SKM-1 treated with dmso at 0.1 percent for 144 hours (cell line): ENCODE measurements around the gene BASP1.
A peak's percentile ranks its signal among the peaks of the same experiment; 100 is the strongest.
"Not testable (repeated sequence)": the region's sequence is repeated elsewhere in the genome, so short reads cannot be mapped to it uniquely, and the experiment has no call there.

Experiments
- DNase-seq: peaks from one replicate; lab custom pipeline; 2025; ENCODE audit not compliant: unreplicated experiment; lab: John Stamatoyannopoulos, UW

BASP1 gene

DNA sequence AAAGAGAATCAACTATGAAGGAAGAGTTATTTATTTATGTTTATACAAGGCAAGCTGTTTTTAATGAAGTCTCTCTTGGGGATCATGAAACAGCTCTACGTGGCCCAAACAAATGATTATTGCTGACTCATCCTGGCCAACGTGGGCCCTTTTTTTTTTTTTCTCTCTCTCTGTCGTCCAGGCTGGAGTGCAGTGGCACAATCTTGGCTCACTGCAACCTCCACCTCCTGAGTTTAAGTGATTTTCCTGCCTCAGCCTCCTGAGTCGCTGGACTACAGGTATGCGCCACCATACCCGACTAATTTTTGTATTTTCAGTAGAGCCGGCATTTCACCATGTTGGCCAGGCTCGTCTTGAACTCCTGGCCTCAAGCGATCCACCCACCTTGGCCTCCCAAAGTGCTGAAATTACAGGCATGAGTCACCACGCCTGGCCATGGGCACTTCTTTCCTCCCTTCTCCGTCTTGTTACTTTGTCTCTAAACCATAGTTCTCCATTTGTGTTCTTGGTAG lies 98.3 kb downstream of the BASP1 start:
- DNase-seq = no peak

DNA sequence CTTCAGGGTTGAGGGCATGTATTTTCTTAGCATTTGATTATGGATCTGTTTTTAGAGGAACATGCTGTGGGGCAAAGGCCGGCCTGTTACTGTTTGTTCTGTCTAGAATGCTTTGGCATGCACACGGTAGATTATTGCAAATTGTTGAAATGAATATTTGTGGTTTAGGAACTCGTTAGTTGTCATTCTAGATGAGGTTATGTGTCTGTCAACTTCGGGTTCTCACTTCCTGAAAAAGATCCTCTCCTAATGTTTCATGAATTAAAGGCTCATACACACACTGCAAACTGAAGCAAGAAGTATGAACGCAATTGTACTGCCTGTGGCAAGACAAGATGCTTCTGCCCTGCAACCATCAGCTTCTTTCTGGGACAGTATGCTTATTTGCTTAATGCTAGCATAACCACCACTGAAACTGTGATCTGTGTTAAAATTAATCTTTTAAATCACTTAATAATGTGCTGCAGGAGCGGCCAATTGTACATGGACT lies 99.6 kb downstream of the BASP1 start:
- peak; percentile 91 for DNase-seq

DNA sequence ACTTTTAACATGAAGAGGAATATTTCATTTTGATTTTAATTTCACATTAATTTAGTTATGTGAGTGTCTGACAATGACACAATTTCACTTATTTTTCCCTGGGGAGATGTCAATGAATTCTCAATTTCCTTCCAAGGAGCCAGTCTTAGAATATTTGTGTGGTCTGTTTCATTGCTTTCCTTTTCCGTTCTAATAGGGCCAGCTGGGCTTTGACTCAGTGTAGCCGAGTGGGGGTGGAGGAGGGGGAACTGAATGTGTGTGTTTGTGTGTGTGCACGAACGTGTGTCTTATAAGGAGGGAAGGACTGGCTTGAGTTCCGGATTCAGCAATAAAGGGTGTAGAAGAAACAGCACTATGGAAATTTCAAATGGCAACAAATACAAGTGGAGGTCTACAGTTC lies 100.0 kb downstream of the BASP1 start:
- DNase-seq = no peak

DNA sequence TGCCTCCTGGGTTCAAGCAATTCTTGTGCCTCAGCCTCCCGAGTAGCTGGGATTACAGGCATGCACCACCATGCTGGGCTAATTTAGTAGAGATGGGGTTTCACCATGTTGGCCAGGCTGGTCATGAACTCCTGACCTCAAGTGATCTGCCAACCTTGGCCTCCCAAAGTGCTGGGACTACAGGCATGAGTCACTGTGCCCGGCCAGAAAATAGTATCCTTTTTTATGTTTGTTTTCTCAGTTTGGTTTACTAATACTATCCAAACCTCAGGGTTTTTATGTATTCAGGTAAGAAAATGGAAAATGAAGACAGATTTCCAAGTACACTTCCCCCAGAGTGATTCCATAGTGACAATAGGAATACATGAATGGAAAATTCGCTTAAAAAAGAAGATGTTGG lies 101.7 kb downstream of the BASP1 start:
- not testable (repeated sequence) for DNase-seq

DNA sequence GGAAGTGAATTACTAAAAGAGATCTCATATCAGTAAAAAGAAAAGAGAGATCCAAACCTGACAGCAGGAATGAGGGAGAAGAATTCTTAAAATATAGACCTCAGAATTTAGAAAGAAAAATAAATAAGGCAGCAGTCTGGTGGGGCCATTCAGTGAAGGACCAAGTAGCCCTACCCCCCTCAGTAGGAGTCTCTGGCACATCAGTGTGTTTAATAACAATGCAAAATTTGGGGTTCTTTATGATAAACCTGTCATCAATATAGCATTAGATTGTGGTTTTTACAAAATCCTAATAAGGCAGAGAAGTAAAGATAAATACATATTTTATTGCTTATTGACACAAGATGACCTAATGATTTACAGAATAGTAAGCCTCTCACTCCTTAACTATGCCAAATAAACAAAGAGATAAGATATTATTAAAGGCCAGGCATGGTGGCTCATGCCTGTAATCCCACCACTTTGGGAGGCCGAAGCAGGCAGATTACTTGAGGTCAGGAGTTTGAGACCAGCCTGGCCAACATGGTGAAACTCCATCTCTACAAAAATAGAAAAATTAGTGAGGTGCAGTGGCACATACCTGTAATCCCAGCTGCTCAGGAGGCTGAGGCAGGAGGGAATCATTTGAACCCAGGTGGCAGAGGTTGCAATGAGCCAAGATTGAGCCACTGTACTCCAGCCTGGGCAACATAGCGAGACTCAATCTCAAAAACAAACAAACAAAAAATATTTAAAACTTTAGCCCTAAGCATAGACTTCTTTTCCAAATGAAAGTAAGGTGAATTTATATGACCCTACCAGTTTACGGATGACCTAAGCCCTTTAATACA lies 108.6 kb downstream of the BASP1 start:
- no peak for DNase-seq
